ENCODE data around the gene BLVRB. TPM values are rescaled to one million over a fixed set of nuclear protein-coding genes. Genes with fewer than 3 reads are reported as not detected.

BLVRB gene
- total RNA-seq, 2 experiments from 2014 or later = 4.3 to 5.2 TPM

- Mint-ChIP-seq H3K27ac (no peak within 1 kb of the TSS), H3K36me3 (ENCODE audit: low read depth) (no peaks in the 10 kb centered on the region), H3K27me3 (peaks cover 4% of the 10 kb centered on the region), H3K4me3 (no peak within 1 kb of the TSS), H3K4me1 (ENCODE audit: low read depth) (peaks cover 5% of the 10 kb centered on the region), H3K9me3 (no peaks in the 10 kb centered on the region)
- H3K4me3 ChIP-seq (ENCODE audit: low read length) = no peak within 1 kb of the TSS
- H3K36me3 ChIP-seq (ENCODE audit: insufficient read depth, low read length) = no peaks in the 10 kb centered on the region
- intact Hi-C loops (cut with DNase I, micrococcal nuclease) = no loop called here
- H3K4me1 ChIP-seq (ENCODE audit: insufficient read depth, low read length) = peaks cover 9% of the 10 kb centered on the region
- DNase-seq = no peak
- TF ChIP-seq CTCF (IDR thresholded peaks at IDR 0.05) = no peak
- ChIA-PET POLR2A (no interaction called here), CTCF (no interaction called here)
- no peaks in the 10 kb centered on the region for H3K27me3 ChIP-seq (ENCODE audit: control insufficient read depth in 1 of 2, insufficient read depth in 2 of 2, low read length in 2 of 2)
- no peaks in the 10 kb centered on the region for H3K9me3 ChIP-seq (ENCODE audit: control insufficient read depth in 1 of 2, insufficient read depth in 1 of 2, low read length in 2 of 2)
- no peak for ATAC-seq (ENCODE audit: poor library complexity)
- no peak within 1 kb of the TSS for H3K27ac ChIP-seq (ENCODE audit: low read depth in 1 of 2, low read length in 2 of 2)
These were observed 52.2 kb downstream of the BLVRB start, which contains the start of gene PRX for GRCh38 chr19:40413291-40413845. TSS of gene PRX (minus strand) at chr19:40413378. CDS start at chr19:40407932, 5,446 bp downstream.

- Mint-ChIP-seq H3K4me3 (no peak overlapping the region), H3K4me1 (ENCODE audit: low read depth) (peaks cover 5% of the 10 kb centered on the region), H3K27ac (no peak overlapping the region), H3K27me3 (peaks cover 4% of the 10 kb centered on the region), H3K9me3 (no peaks in the 10 kb centered on the region), H3K36me3 (ENCODE audit: low read depth) (no peaks in the 10 kb centered on the region)
- intact Hi-C loops (cut with DNase I, micrococcal nuclease) = no loop called here
- no peaks in the 10 kb centered on the region for H3K27me3 ChIP-seq (ENCODE audit: control insufficient read depth in 1 of 2, insufficient read depth in 2 of 2, low read length in 2 of 2)
- no peak overlapping the region for H3K4me3 ChIP-seq (ENCODE audit: low read length)
- H3K9me3 ChIP-seq (ENCODE audit: control insufficient read depth in 1 of 2, insufficient read depth in 1 of 2, low read length in 2 of 2) = no peaks in the 10 kb centered on the region
- no peaks in the 10 kb centered on the region for H3K36me3 ChIP-seq (ENCODE audit: insufficient read depth, low read length)
- H3K4me1 ChIP-seq (ENCODE audit: insufficient read depth, low read length) = peaks cover 14% of the 10 kb centered on the region
- ATAC-seq (ENCODE audit: poor library complexity) = no peak
- H3K27ac ChIP-seq (ENCODE audit: low read depth in 1 of 2, low read length in 2 of 2) = no peak overlapping the region
- no peak for TF ChIP-seq CTCF (IDR thresholded peaks at IDR 0.05)
- DNase-seq = no peak
- CTCF ChIA-PET = no interaction called here
- POLR2A ChIA-PET = no interaction called here
These were observed 52.7 kb downstream of the BLVRB start for GRCh38 chr19:40412866-40413265.

- DNase-seq (no peak), ATAC-seq (ENCODE audit: poor library complexity) (no peak)
- Histone ChIP-seq H3K36me3 (ENCODE audit: insufficient read depth, low read length) (no peaks in the 10 kb centered on the region), H3K27me3 (ENCODE audit: control insufficient read depth in 1 of 2, insufficient read depth in 2 of 2, low read length in 2 of 2) (no peaks in the 10 kb centered on the region), H3K27ac (ENCODE audit: low read depth in 1 of 2, low read length in 2 of 2) (no peak overlapping the region), H3K9me3 (ENCODE audit: control insufficient read depth in 1 of 2, insufficient read depth in 1 of 2, low read length in 2 of 2) (no peaks in the 10 kb centered on the region), H3K4me1 (ENCODE audit: insufficient read depth, low read length) (peaks cover 13% of the 10 kb centered on the region), H3K4me3 (ENCODE audit: low read length) (no peak overlapping the region)
- ChIA-PET POLR2A (no interaction called here), CTCF (no interaction called here)
- H3K27ac Mint-ChIP-seq = no peak overlapping the region
- peaks cover 4% of the 10 kb centered on the region for H3K27me3 Mint-ChIP-seq
- no peaks in the 10 kb centered on the region for H3K9me3 Mint-ChIP-seq
- peaks cover 3% of the 10 kb centered on the region for H3K4me1 Mint-ChIP-seq (ENCODE audit: low read depth)
- no peak for TF ChIP-seq CTCF (IDR thresholded peaks at IDR 0.05)
- no peaks in the 10 kb centered on the region for H3K36me3 Mint-ChIP-seq (ENCODE audit: low read depth)
- no peak overlapping the region for H3K4me3 Mint-ChIP-seq
- intact Hi-C loops (cut with DNase I, micrococcal nuclease) = no loop called here
These were observed 53.5 kb downstream of the BLVRB start for GRCh38 chr19:40411958-40412499.

Measured in CD4-positive, alpha-beta T cell (primary cell).